ENCODE results near the gene UNC79.

UNC79 gene

DNA sequence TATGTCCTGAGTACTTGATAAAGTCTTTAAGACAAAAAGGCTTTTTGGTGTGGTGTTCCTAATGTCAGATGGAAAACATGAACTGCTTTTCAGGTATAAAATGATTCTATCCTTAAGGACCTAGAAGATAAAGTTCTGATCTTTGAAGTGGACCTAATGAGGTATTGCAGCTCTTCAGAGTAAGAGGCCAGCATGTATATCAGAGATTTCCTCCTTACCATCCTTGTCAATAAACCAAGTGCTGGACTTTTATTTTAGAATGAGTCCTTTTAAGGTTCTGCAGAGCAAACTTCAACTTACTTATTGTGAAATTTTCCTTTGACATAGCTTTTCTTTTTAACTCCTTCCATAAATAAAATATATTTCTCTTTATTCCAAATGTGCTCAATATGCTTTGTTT lies 50.1 kb downstream of the UNC79 start:
- Histone ChIP-seq H3K4me1 (ENCODE audit: control insufficient read depth, insufficient read depth, low read depth, low read length) (no peaks in the 10 kb centered on the region), H2AK5ac (ENCODE audit: low read length, severe bottlenecking) (no peak overlapping the region), H3K4ac (ENCODE audit: low read depth in 1 of 2, low read length in 2 of 2) (no peak overlapping the region), H3K9ac (ENCODE audit: low read length) (no peak overlapping the region), H3K18ac (ENCODE audit: low read depth in 1 of 2, low read length in 2 of 2) (no peak overlapping the region), H2BK120ac (ENCODE audit: low read depth, low read length) (no peak overlapping the region), H2BK5ac (ENCODE audit: low read depth, low read length, poor library complexity, severe bottlenecking) (no peak overlapping the region), H3K23ac (ENCODE audit: low read length in 2 of 2) (no peak overlapping the region), H3K36me3 (ENCODE audit: control insufficient read depth in 1 of 2, insufficient read depth in 2 of 2, low read depth in 1 of 2, low read length in 2 of 2) (no peaks in the 10 kb centered on the region), H3K4me2 (ENCODE audit: low read length, poor library complexity, severe bottlenecking) (no peak overlapping the region), H3K27me3 (ENCODE audit: control insufficient read depth in 1 of 2, insufficient read depth in 1 of 2, low read length in 2 of 2) (no peaks in the 10 kb centered on the region), H2BK15ac (ENCODE audit: low read depth, poor library complexity, severe bottlenecking) (no peak overlapping the region), H3K9me3 (ENCODE audit: control insufficient read depth, low read length) (no peaks in the 10 kb centered on the region), H2BK12ac (ENCODE audit: low read length in 2 of 2) (no peak overlapping the region), H3K27ac (ENCODE audit: low read length, poor library complexity, severe bottlenecking) (no peak overlapping the region), H4K91ac (ENCODE audit: low read length) (no peak overlapping the region), H2AFZ (ENCODE audit: low read depth, low read length) (no peak overlapping the region), H3K79me1 (replicated peaks; ENCODE audit: low read length, poor library complexity, severe bottlenecking) (no peaks in the 10 kb centered on the region), H4K8ac (ENCODE audit: low read length) (no peak overlapping the region), H3K4me3 (ENCODE audit: insufficient read depth in 1 of 2, low read depth in 1 of 2, low read length in 2 of 2) (no peak overlapping the region), H3K14ac (ENCODE audit: low read length in 2 of 2) (no peak overlapping the region)
- no peak for DNase-seq

DNA sequence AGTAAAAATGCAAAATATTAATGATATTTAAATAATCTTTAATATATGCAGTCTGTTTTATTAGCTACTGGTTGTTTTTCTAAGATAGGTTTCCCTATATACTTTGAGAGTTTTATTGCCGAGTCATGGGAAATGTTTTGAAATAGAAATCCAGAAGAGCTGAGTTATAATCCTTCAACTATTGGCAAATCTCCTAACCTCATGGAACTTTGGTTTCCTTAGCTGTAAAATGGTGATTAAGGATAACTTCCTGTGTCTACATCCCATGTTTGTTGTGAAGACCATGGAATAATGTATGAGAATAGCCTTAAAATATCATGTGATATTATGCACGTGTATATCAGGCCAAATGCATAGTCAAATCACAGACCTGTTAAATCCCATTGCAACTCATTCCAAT lies 51.0 kb downstream of the UNC79 start:
- Histone ChIP-seq H3K14ac (ENCODE audit: low read length in 2 of 2) (no peak overlapping the region), H3K4me2 (ENCODE audit: low read length, poor library complexity, severe bottlenecking) (no peak overlapping the region), H4K8ac (ENCODE audit: low read length) (no peak overlapping the region), H3K4ac (ENCODE audit: low read depth in 1 of 2, low read length in 2 of 2) (no peak overlapping the region), H2AFZ (ENCODE audit: low read depth, low read length) (no peak overlapping the region), H3K23ac (ENCODE audit: low read length in 2 of 2) (no peak overlapping the region), H3K79me1 (replicated peaks; ENCODE audit: low read length, poor library complexity, severe bottlenecking) (no peaks in the 10 kb centered on the region), H3K27ac (ENCODE audit: low read length, poor library complexity, severe bottlenecking) (no peak overlapping the region), H3K18ac (ENCODE audit: low read depth in 1 of 2, low read length in 2 of 2) (no peak overlapping the region), H3K4me3 (ENCODE audit: insufficient read depth in 1 of 2, low read depth in 1 of 2, low read length in 2 of 2) (no peak overlapping the region), H3K36me3 (ENCODE audit: control insufficient read depth in 1 of 2, insufficient read depth in 2 of 2, low read depth in 1 of 2, low read length in 2 of 2) (no peaks in the 10 kb centered on the region), H4K91ac (ENCODE audit: low read length) (no peak overlapping the region), H2BK5ac (ENCODE audit: low read depth, low read length, poor library complexity, severe bottlenecking) (no peak overlapping the region), H2AK5ac (ENCODE audit: low read length, severe bottlenecking) (no peak overlapping the region), H3K9ac (ENCODE audit: low read length) (no peak overlapping the region), H2BK120ac (ENCODE audit: low read depth, low read length) (no peak overlapping the region), H2BK15ac (ENCODE audit: low read depth, poor library complexity, severe bottlenecking) (no peak overlapping the region), H3K9me3 (ENCODE audit: control insufficient read depth, low read length) (no peaks in the 10 kb centered on the region), H3K27me3 (ENCODE audit: control insufficient read depth in 1 of 2, insufficient read depth in 1 of 2, low read length in 2 of 2) (no peaks in the 10 kb centered on the region), H2BK12ac (ENCODE audit: low read length in 2 of 2) (no peak overlapping the region), H3K4me1 (ENCODE audit: control insufficient read depth, insufficient read depth, low read depth, low read length) (no peaks in the 10 kb centered on the region)
- DNase-seq, result no peak
- 82% methylated on average over 2 of the region's 2 CpGs for WGBS

DNA sequence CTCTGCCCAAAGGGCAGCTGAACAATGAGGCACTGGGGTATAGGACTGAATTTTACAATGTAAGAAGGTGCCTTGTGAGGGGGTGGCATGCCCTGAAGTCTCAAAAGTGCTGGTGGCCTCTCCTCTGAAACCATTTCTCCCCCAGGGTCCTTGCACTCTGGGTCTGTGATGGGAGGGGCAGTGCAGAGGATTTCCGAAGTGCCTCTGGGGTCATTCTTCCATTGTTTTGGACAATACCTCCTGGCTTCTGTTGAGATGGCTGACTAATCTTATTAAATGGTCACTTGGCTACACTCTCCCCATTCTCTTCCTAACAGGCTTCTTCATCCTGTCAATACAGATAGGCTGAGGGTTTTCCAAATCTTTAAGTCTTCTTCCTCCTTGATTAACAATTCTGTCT lies 59.3 kb downstream of the UNC79 start:
- Histone ChIP-seq H4K8ac (ENCODE audit: low read length) (no peak overlapping the region), H4K91ac (ENCODE audit: low read length) (no peak overlapping the region), H2AFZ (ENCODE audit: low read depth, low read length) (no peak overlapping the region), H3K4me1 (ENCODE audit: control insufficient read depth, insufficient read depth, low read depth, low read length) (no peaks in the 10 kb centered on the region), H3K79me1 (replicated peaks; ENCODE audit: low read length, poor library complexity, severe bottlenecking) (no peaks in the 10 kb centered on the region), H2AK5ac (ENCODE audit: low read length, severe bottlenecking) (no peak overlapping the region), H3K9me3 (ENCODE audit: control insufficient read depth, low read length) (peaks cover 5% of the 10 kb centered on the region), H3K36me3 (ENCODE audit: control insufficient read depth in 1 of 2, insufficient read depth in 2 of 2, low read depth in 1 of 2, low read length in 2 of 2) (no peaks in the 10 kb centered on the region), H2BK120ac (ENCODE audit: low read depth, low read length) (no peak overlapping the region), H2BK12ac (ENCODE audit: low read length in 2 of 2) (no peak overlapping the region), H3K27me3 (ENCODE audit: control insufficient read depth in 1 of 2, insufficient read depth in 1 of 2, low read length in 2 of 2) (no peaks in the 10 kb centered on the region), H3K4me3 (ENCODE audit: insufficient read depth in 1 of 2, low read depth in 1 of 2, low read length in 2 of 2) (no peak overlapping the region), H2BK5ac (ENCODE audit: low read depth, low read length, poor library complexity, severe bottlenecking) (no peak overlapping the region), H3K4ac (ENCODE audit: low read depth in 1 of 2, low read length in 2 of 2) (no peak overlapping the region), H3K9ac (ENCODE audit: low read length) (no peak overlapping the region), H3K18ac (ENCODE audit: low read depth in 1 of 2, low read length in 2 of 2) (no peak overlapping the region), H3K14ac (ENCODE audit: low read length in 2 of 2) (no peak overlapping the region), H2BK15ac (ENCODE audit: low read depth, poor library complexity, severe bottlenecking) (no peak overlapping the region), H3K27ac (ENCODE audit: low read length, poor library complexity, severe bottlenecking) (no peak overlapping the region), H3K4me2 (ENCODE audit: low read length, poor library complexity, severe bottlenecking) (no peak overlapping the region), H3K23ac (ENCODE audit: low read length in 2 of 2) (no peak overlapping the region)
- WGBS, result no CpG with 5 or more reads among the region's 1 CpG
- no peak for DNase-seq

DNA sequence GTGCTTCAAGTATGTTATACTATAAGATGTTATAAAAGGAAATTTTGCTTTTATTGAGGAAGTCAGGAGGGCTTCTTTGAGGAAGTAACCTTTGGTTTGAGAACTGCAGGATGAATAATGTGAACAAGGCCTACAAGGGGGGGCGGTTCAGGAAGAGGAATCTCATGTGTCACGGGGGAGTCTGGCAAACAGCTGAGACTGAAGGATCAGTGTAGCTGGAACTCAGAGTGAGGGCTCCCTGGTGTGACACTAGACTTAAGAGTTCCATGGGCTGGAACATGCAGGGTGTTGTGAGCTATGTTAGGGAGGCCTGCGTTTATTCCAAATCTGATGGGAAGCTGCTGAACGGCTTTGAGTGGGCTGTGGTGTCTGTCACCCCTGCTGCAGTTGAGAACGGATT lies 62.3 kb downstream of the UNC79 start:
- Histone ChIP-seq H3K14ac (ENCODE audit: low read length in 2 of 2) (no peak overlapping the region), H3K4me1 (ENCODE audit: control insufficient read depth, insufficient read depth, low read depth, low read length) (no peaks in the 10 kb centered on the region), H3K27ac (ENCODE audit: low read length, poor library complexity, severe bottlenecking) (no peak overlapping the region), H3K27me3 (ENCODE audit: control insufficient read depth in 1 of 2, insufficient read depth in 1 of 2, low read length in 2 of 2) (no peaks in the 10 kb centered on the region), H3K36me3 (ENCODE audit: control insufficient read depth in 1 of 2, insufficient read depth in 2 of 2, low read depth in 1 of 2, low read length in 2 of 2) (no peaks in the 10 kb centered on the region), H3K9ac (ENCODE audit: low read length) (no peak overlapping the region), H2BK12ac (ENCODE audit: low read length in 2 of 2) (no peak overlapping the region), H2AFZ (ENCODE audit: low read depth, low read length) (no peak overlapping the region), H4K91ac (ENCODE audit: low read length) (no peak overlapping the region), H2BK5ac (ENCODE audit: low read depth, low read length, poor library complexity, severe bottlenecking) (no peak overlapping the region), H3K4ac (ENCODE audit: low read depth in 1 of 2, low read length in 2 of 2) (no peak overlapping the region), H2AK5ac (ENCODE audit: low read length, severe bottlenecking) (no peak overlapping the region), H2BK15ac (ENCODE audit: low read depth, poor library complexity, severe bottlenecking) (no peak overlapping the region), H3K18ac (ENCODE audit: low read depth in 1 of 2, low read length in 2 of 2) (no peak overlapping the region), H3K79me1 (replicated peaks; ENCODE audit: low read length, poor library complexity, severe bottlenecking) (no peaks in the 10 kb centered on the region), H3K9me3 (ENCODE audit: control insufficient read depth, low read length) (peaks cover 5% of the 10 kb centered on the region), H3K4me3 (ENCODE audit: insufficient read depth in 1 of 2, low read depth in 1 of 2, low read length in 2 of 2) (no peak overlapping the region), H2BK120ac (ENCODE audit: low read depth, low read length) (no peak overlapping the region), H3K4me2 (ENCODE audit: low read length, poor library complexity, severe bottlenecking) (no peak overlapping the region), H3K23ac (ENCODE audit: low read length in 2 of 2) (no peak overlapping the region), H4K8ac (ENCODE audit: low read length) (no peak overlapping the region)
- 67% methylated on average over 5 of the region's 5 CpGs for WGBS
- DNase-seq, result no peak

Measured in mesenchymal stem cell (in vitro differentiated cells and primary cell).